A673 (cell line): Measurements from ENCODE around the gene TRIM66. TPM values are rescaled to one million over a fixed set of nuclear protein-coding genes. Genes with fewer than 3 reads are reported as not detected.

Source experiments
- BruUV-seq: library from RNA; stranded (reverse); fragments of 400-500 nt; replicated peaks from 2 replicates; lab custom pipeline; 2021; lab: Mats Ljungman, UMichigan
- CTCF ChIA-PET: fragments of 300-600 bp; sonication (Branson Sonifier 250); formaldehyde crosslinking; loops from one replicate; lab custom pipeline; 2022; ENCODE audit warnings: antibody characterized with exemption; lab: Charles Lee
- POLR2A ChIA-PET: fragments of 300-600 bp; sonication (Branson Sonifier 250); formaldehyde crosslinking; loops from one replicate; lab custom pipeline; 2022; ENCODE audit warnings: antibody characterized with exemption; ENCODE audit not compliant: low non-redundant PET; lab: Charles Lee
- DNase-seq: peaks from one replicate; pipeline ENCODE4 v3.0.0-alpha.2; 2015; ENCODE audit warnings: low spot score
- H3K27ac ChIP-seq: fragments of 200-600 bp; sonication (generic); 2 replicates; pipeline ENCODE4 v1.5.1; 2016; ENCODE audit warnings: mixed run types, low read depth, mild to moderate bottlenecking, mixed read lengths, antibody characterized with exemption, low read length; ENCODE audit not compliant: poor library complexity, severe bottlenecking
- H3K27me3 ChIP-seq: fragments of 200-600 bp; sonication (generic); replicated peaks from 2 replicates; pipeline ENCODE4 v1.6.1; 2017; ENCODE audit warnings: mixed run types, low read depth, mild to moderate bottlenecking, mixed read lengths, antibody characterized with exemption, low read length; ENCODE audit not compliant: insufficient read depth, poor library complexity
- H3K36me3 ChIP-seq: fragments of 200-600 bp; sonication (generic); 2 replicates; pipeline ENCODE4 v1.6.1; 2016; ENCODE audit warnings: mixed run types, mild to moderate bottlenecking, mixed read lengths, antibody characterized with exemption, low read length; ENCODE audit not compliant: insufficient read depth, poor library complexity, severe bottlenecking
- H3K4me1 ChIP-seq: fragments of 200-600 bp; sonication (generic); 2 replicates; pipeline ENCODE4 v1.6.1; 2017; ENCODE audit warnings: mixed run types, mild to moderate bottlenecking, mixed read lengths, antibody characterized with exemption, low read length; ENCODE audit not compliant: insufficient read depth, poor library complexity, severe bottlenecking
- H3K4me3 ChIP-seq: fragments of 200-600 bp; sonication (generic); 2 replicates; pipeline ENCODE4 v1.5.1; 2016; ENCODE audit warnings: low read depth, mixed run types, mild to moderate bottlenecking, mixed read lengths, low read length; ENCODE audit not compliant: poor library complexity, severe bottlenecking
- H3K9me3 ChIP-seq: fragments of 200-600 bp; sonication (generic); 2 replicates; pipeline ENCODE4 v1.6.1; 2016; ENCODE audit warnings: mixed run types, low read depth, mild to moderate bottlenecking, mixed read lengths, antibody characterized with exemption, low read length; ENCODE audit not compliant: poor library complexity, severe bottlenecking
- CTCF ChIP-seq: fragments of 300-800, 200-600 bp; sonication (generic); conservative IDR thresholded peaks from 2 replicates; pipeline ENCODE4 v1.5.1; 2017; ENCODE audit warnings: low read depth, mild to moderate bottlenecking, antibody characterized with exemption, low read length, moderate library complexity, mixed read lengths
- EZH2 ChIP-seq: fragments of 200-600 bp; sonication (generic); IDR thresholded peaks from 2 replicates; pipeline ENCODE4 v1.6.1; 2017; ENCODE audit warnings: borderline replicate concordance, low read depth, mild to moderate bottlenecking, mixed read lengths, antibody characterized with exemption, low read length; ENCODE audit not compliant: poor library complexity, severe bottlenecking
- intact Hi-C: fragments of 100-400 bp; cut with micrococcal nuclease; formaldehyde crosslinking; loops from one replicate; pipeline ENCODE4 v1.10.0; 2022; ENCODE audit not compliant: unreplicated experiment
- total RNA-seq: library from RNA; stranded (reverse); gene quantifications from 2 replicates; pipeline ENCODE4 v1.2.3, GENCODE V29; 2021

Gene TRIM66
- total RNA-seq, 1 experiment from 2014 or later = 9.7 TPM

DNA sequence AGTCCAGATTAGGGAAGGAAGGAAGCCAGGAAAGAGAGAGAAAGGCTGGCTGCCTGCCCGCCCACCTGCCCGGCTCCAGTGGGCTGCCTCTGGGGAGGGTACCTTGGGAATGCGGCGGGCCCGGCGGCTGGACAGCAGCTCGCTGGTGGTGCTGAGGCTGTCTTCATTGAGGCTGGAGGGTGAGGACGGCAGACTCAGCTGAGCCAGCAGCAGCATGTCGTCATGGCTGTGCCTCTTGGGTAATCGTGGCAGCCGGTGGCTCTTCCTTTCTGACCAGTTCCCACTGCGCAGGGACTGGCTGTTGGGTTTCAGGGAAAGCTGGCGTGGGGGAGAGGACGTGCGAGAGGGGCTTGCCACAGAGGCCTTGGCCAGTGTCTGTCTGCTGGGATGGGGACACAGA lies 33.0 kb upstream of the TRIM66 start:
- no peak overlapping the region for H3K27ac ChIP-seq
- peaks cover 25% of the 10 kb centered on the region for H3K4me1 ChIP-seq
- H3K4me3 ChIP-seq = no peak overlapping the region
- CTCF ChIA-PET = no interaction called here
- TF ChIP-seq CTCF (no peak), EZH2 (no peak)
- intact Hi-C loops = no loop called here
- no peaks in the 10 kb centered on the region for H3K36me3 ChIP-seq
- no TSS peak for BruUV-seq
- DNase-seq = no peak
- no peaks in the 10 kb centered on the region for H3K27me3 ChIP-seq
- POLR2A ChIA-PET = no interaction called here
- no peaks in the 10 kb centered on the region for H3K9me3 ChIP-seq

GRCh38 chr11:8714622-8715225 lies 32.3 kb upstream of the TRIM66 start:
- intact Hi-C loops = no loop called here
- Histone ChIP-seq H3K9me3 (no peaks in the 10 kb centered on the region), H3K36me3 (no peaks in the 10 kb centered on the region), H3K4me3 (no peak overlapping the region), H3K4me1 (peaks cover 22% of the 10 kb centered on the region), H3K27me3 (no peaks in the 10 kb centered on the region), H3K27ac (no peak overlapping the region)
- ChIA-PET POLR2A (no interaction called here), CTCF (no interaction called here)
- no peak for DNase-seq
- no peak for TF ChIP-seq EZH2
- no peak for TF ChIP-seq CTCF
- BruUV-seq = no TSS peak

GRCh38 chr11:8713760-8714454 lies 31.4 kb upstream of the TRIM66 start:
- H3K27me3 ChIP-seq = no peaks in the 10 kb centered on the region
- ChIA-PET CTCF (no interaction called here), POLR2A (no interaction called here)
- H3K36me3 ChIP-seq = no peaks in the 10 kb centered on the region
- intact Hi-C loops = no loop called here
- BruUV-seq = no TSS peak
- no peak overlapping the region for H3K27ac ChIP-seq
- H3K9me3 ChIP-seq = no peaks in the 10 kb centered on the region
- no peak for DNase-seq
- TF ChIP-seq EZH2 = no peak
- no peak for TF ChIP-seq CTCF
- no peak overlapping the region for H3K4me3 ChIP-seq
- H3K4me1 ChIP-seq = peaks cover 15% of the 10 kb centered on the region
